IMR-90 (cell line): Measurements from ENCODE around the gene HSPB1. TPM values are rescaled to one million over a fixed set of nuclear protein-coding genes. Genes with fewer than 3 reads are reported as not detected.
A peak's percentile ranks its signal among the peaks of the same experiment; 100 is the strongest.

Source experiments
- ATAC-seq: fragments of 200-7000 bp; cut with Tn5 transposase; 2 replicates; pipeline ENCODE4 v1.9.1; 2020; ENCODE audit warnings: low read depth, mild to moderate bottlenecking, moderate library complexity
- BruUV-seq: library from RNA; stranded (reverse); fragments of 400-500 nt; replicated peaks from 2 replicates; lab custom pipeline; 2021; lab: Mats Ljungman, UMichigan
- CTCF ChIA-PET: fragments of 300-600 bp; formaldehyde crosslinking; extraction: SDS; loops from one replicate; lab custom pipeline; 2021; ENCODE audit warnings: antibody characterized with exemption; lab: Yijun Ruan, JAX
- POLR2A ChIA-PET: fragments of 300-600 bp; sonication (Branson Sonifier 250); formaldehyde crosslinking; loops from one replicate; lab custom pipeline; 2022; ENCODE audit warnings: antibody characterized with exemption; ENCODE audit not compliant: unreplicated experiment; lab: Charles Lee
- DNase-seq: peaks from one replicate; pipeline ENCODE4 v3.0.0; 2013
- H2AFZ ChIP-seq: replicated peaks from 2 replicates; pipeline ENCODE3; 2013; ENCODE audit warnings: low read length, mild to moderate bottlenecking; ENCODE audit not compliant: poor library complexity
- H2AK5ac ChIP-seq: 2 replicates; pipeline ENCODE4 v1.6.1; 2013; ENCODE audit warnings: low read depth, low read length, inconsistent platforms
- H2AK9ac ChIP-seq: replicated peaks from 2 replicates; pipeline ENCODE3; 2013; ENCODE audit warnings: mild to moderate bottlenecking, low read depth, low read length, moderate library complexity; ENCODE audit not compliant: poor library complexity
- H2BK120ac ChIP-seq: 2 replicates; pipeline ENCODE4 v1.6.1; 2013; ENCODE audit warnings: low read depth, low read length, inconsistent platforms
- H2BK15ac ChIP-seq: 3 replicates; pipeline ENCODE4 v1.6.1; 2013; ENCODE audit warnings: low read depth, low read length, inconsistent platforms
- H2BK20ac ChIP-seq: 2 replicates; pipeline ENCODE4 v1.6.1; 2013; ENCODE audit warnings: low read depth, mild to moderate bottlenecking, inconsistent platforms, low read length, moderate library complexity
- H2BK5ac ChIP-seq: 2 replicates; pipeline ENCODE4 v1.6.1; 2013; ENCODE audit warnings: mild to moderate bottlenecking, low read depth, low read length, inconsistent platforms; ENCODE audit not compliant: poor library complexity, severe bottlenecking
- H3K14ac ChIP-seq: replicated peaks from 2 replicates; pipeline ENCODE4 v1.6.1; 2013; ENCODE audit warnings: low read depth, low read length, inconsistent platforms
- H3K18ac ChIP-seq: 2 replicates; pipeline ENCODE4 v1.6.1; 2013; ENCODE audit warnings: low read depth, low read length, control low read depth
- H3K23ac ChIP-seq: 2 replicates; pipeline ENCODE4 v1.6.1; 2013; ENCODE audit warnings: low read depth, low read length, inconsistent platforms
- H3K27ac ChIP-seq: 2 replicates; pipeline ENCODE4 v1.5.1; 2013; ENCODE audit warnings: mild to moderate bottlenecking, control low read depth, low read length; ENCODE audit not compliant: insufficient read depth
- H3K27me3 ChIP-seq: 2 replicates; pipeline ENCODE4 v1.6.1; 2013; ENCODE audit warnings: low read length; ENCODE audit not compliant: control insufficient read depth, insufficient read depth
- H3K36me3 ChIP-seq: 2 replicates; pipeline ENCODE4 v1.6.1; 2013; ENCODE audit warnings: low read length, mixed read lengths; ENCODE audit not compliant: control insufficient read depth, insufficient read depth
- H3K4ac ChIP-seq: 2 replicates; pipeline ENCODE4 v1.6.1; 2013; ENCODE audit warnings: low read depth, low read length, inconsistent platforms
- H3K4me1 ChIP-seq: 2 replicates; pipeline ENCODE4 v1.6.1; 2013; ENCODE audit warnings: low read length, mixed read lengths; ENCODE audit not compliant: control insufficient read depth, insufficient read depth
- H3K4me2 ChIP-seq: 2 replicates; pipeline ENCODE4 v1.6.1; 2013; ENCODE audit warnings: low read depth, mild to moderate bottlenecking, control low read depth, low read length, moderate library complexity
- H3K4me3 ChIP-seq: 2 replicates; pipeline ENCODE4 v1.5.1; 2013; ENCODE audit warnings: low read depth, mild to moderate bottlenecking, control low read depth, low read length, moderate library complexity; ENCODE audit not compliant: insufficient read depth
- H3K56ac ChIP-seq: 2 replicates; pipeline ENCODE4 v1.6.1; 2013; ENCODE audit warnings: low read length, inconsistent platforms; ENCODE audit not compliant: insufficient read depth; ENCODE audit errors: extremely low read depth
- H3K79me1 ChIP-seq, 2 experiments: 2 replicates each; pipeline ENCODE4 v1.6.1; 2013; ENCODE audit warnings: low read length in 2 of 2, inconsistent platforms in 1 of 2, low read depth in 1 of 2
- H3K9ac ChIP-seq: 2 replicates; pipeline ENCODE4 v1.6.1; 2013; ENCODE audit warnings: low read depth, low read length, control low read depth
- H3K9me1 ChIP-seq: 2 replicates; pipeline ENCODE4 v1.6.1; 2013; ENCODE audit warnings: low read length, inconsistent platforms; ENCODE audit not compliant: insufficient read depth
- H3K9me3 ChIP-seq: 2 replicates; pipeline ENCODE4 v1.6.1; 2013; ENCODE audit warnings: low read length; ENCODE audit not compliant: control insufficient read depth, insufficient read depth
- H4K20me1 ChIP-seq: 2 replicates; pipeline ENCODE4 v1.6.1; 2013; ENCODE audit warnings: low read length, inconsistent platforms; ENCODE audit not compliant: insufficient read depth
- H4K5ac ChIP-seq: 2 replicates; pipeline ENCODE4 v1.6.1; 2013; ENCODE audit warnings: mild to moderate bottlenecking, low read depth, low read length, control low read depth
- H4K8ac ChIP-seq, 2 experiments: 2 replicates each; pipeline ENCODE4 v1.6.1; 2013; ENCODE audit warnings: low read depth in 2 of 2, low read length in 2 of 2, control low read depth in 1 of 2, inconsistent platforms in 1 of 2
- H4K91ac ChIP-seq: 2 replicates; pipeline ENCODE4 v1.6.1; 2013; ENCODE audit warnings: low read depth, low read length, inconsistent platforms; ENCODE audit not compliant: insufficient read depth
- BHLHE40 ChIP-seq: fragments of 150-350 bp; IDR thresholded peaks from 2 replicates; pipeline ENCODE4 v1.6.1; 2016; ENCODE audit warnings: mild to moderate bottlenecking, low read depth, low read length
- CEBPB ChIP-seq: IDR thresholded peaks from 2 replicates; pipeline ENCODE4 v1.6.1; 2012; ENCODE audit warnings: low read depth, low read length, improper control_type of control experiment
- CHD1 ChIP-seq: IDR thresholded peaks from 2 replicates; pipeline ENCODE4 v1.6.1; 2012; ENCODE audit warnings: low read depth, low read length, improper control_type of control experiment
- ELK1 ChIP-seq: fragments of 150-350 bp; IDR thresholded peaks from 2 replicates; pipeline ENCODE4 v1.6.1; 2016; ENCODE audit warnings: low read depth, mild to moderate bottlenecking, low read length, moderate library complexity, borderline replicate concordance
- FOS ChIP-seq: fragments of 150-350 bp; IDR thresholded peaks from 2 replicates; pipeline ENCODE4 v1.6.1; 2016; ENCODE audit warnings: low read depth, low read length
- MAFK ChIP-seq: IDR thresholded peaks from 2 replicates; pipeline ENCODE4 v1.6.1; 2012; ENCODE audit warnings: low read depth, low read length, improper control_type of control experiment
- MAZ ChIP-seq: IDR thresholded peaks from 2 replicates; pipeline ENCODE4 v1.6.1; 2012; ENCODE audit warnings: low read depth, mild to moderate bottlenecking, low read length, improper control_type of control experiment, moderate library complexity, borderline replicate concordance
- MXI1 ChIP-seq: IDR thresholded peaks from 2 replicates; pipeline ENCODE4 v1.6.1; 2012; ENCODE audit warnings: low read depth, mild to moderate bottlenecking, low read length, moderate library complexity, borderline replicate concordance
- NFE2L2 ChIP-seq: fragments of 150-350 bp; IDR thresholded peaks from 2 replicates; pipeline ENCODE4 v1.6.1; 2016; ENCODE audit warnings: low read depth, mild to moderate bottlenecking, low read length
- RAD21 ChIP-seq: IDR thresholded peaks from 2 replicates; pipeline ENCODE4 v1.6.1; 2012; ENCODE audit warnings: low read length, improper control_type of control experiment
- RFX5 ChIP-seq: IDR thresholded peaks from 2 replicates; pipeline ENCODE4 v1.8.0; 2012; ENCODE audit warnings: low read depth, mild to moderate bottlenecking, low read length, moderate library complexity
- SMC3 ChIP-seq: fragments of 150-350 bp; IDR thresholded peaks from 2 replicates; pipeline ENCODE4 v1.6.1; 2016; ENCODE audit warnings: low read depth, mild to moderate bottlenecking, antibody characterized with exemption, low read length, moderate library complexity
- USF2 ChIP-seq: fragments of 150-350 bp; IDR thresholded peaks from 2 replicates; pipeline ENCODE4 v1.6.1; 2017; ENCODE audit warnings: mild to moderate bottlenecking, antibody characterized with exemption, low read length, low read depth
- WGBS, 2 experiments: methylation state at CpG; one replicate each; pipeline versions ENCODE4 v1.1.5 to v1.1.7; 2013; ENCODE audit warnings: missing lambda C conversion rate in 2 of 2; ENCODE audit not compliant: insufficient read length in 1 of 2; ENCODE audit errors: extremely low coverage in 2 of 2; 5-methylcytosine and 5-hydroxymethylcytosine counted together
- dilution Hi-C: fragments of 300-500 bp; cut with HindIII; formaldehyde crosslinking; loops from one replicate; pipeline ENCODE4 v1.14.3; 2018; ENCODE audit warnings: low sequenced_read_pairs; ENCODE audit not compliant: unreplicated experiment
- in situ Hi-C: fragments of 300-500 bp; cut with MboI; formaldehyde crosslinking; loops from 3 replicates; pipeline ENCODE4 v1.14.3; 2019; ENCODE audit warnings: low sequenced_read_pairs, inconsistent platforms, mixed read lengths
- intact Hi-C: fragments of 100-400 bp; cut with micrococcal nuclease; formaldehyde crosslinking; loops from 2 replicates; pipeline ENCODE4 v1.10.0; 2022
- polyA plus RNA-seq, 3 experiments: library from polyadenylated mRNA; depleted of rRNA; stranded (reverse); fragments of >200 nt; gene quantifications; 2 replicates each; pipeline ENCODE4 v1.2.3, GENCODE V29; 2012; ENCODE audit warnings: low replicate concordance in 1 of 3
- total RNA-seq: library from RNA; depleted of rRNA; stranded (reverse); fragments of >200 nt; gene quantifications from 2 replicates; pipeline ENCODE4 v1.2.3, GENCODE V29; 2012
- TF ChIP-seq, protein P1 (sequence below): conservative IDR thresholded peaks from 2 replicates; pipeline ENCODE4 v1.5.1; 2012; ENCODE audit warnings: mild to moderate bottlenecking, low read depth, low read length, improper control_type of control experiment

HSPB1 gene
- total and polyA plus RNA-seq, 2 of the 4 experiments (the other 2 are of a cell fraction): 33.2 to 1,363 TPM

DNA sequence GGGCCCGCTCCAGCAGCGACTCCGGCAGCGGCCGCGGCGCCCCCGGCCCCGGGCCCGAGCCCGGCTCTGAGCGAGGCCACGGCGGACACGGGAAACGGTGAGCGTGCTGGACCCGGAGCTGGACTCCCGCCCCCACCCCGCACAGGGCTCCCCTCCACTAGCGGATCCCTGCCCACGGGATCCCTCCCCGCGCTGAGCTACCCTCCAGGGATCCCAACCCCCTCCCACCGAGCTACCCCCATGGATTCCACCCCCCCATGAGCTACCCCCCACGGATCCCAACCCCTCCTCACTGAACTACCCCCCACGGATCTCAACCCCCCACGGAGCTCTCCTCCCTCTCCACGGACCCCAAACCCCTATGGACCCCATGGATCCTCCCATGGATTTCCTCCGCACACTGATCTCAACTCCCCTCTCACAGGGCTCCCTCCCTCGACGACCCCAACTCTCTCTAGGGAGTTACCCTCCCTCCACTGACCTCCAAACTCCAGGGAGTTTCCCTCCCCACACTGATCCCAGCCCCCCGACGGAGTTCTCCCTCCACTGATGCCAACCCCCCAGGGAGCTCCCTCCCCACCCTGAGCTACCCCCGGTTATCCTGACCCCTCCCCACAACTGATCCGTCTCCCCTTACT is 20.6 kb upstream of the HSPB1 start:
- Histone ChIP-seq H3K56ac (no peak overlapping the region), H3K4ac (no peak overlapping the region), H4K20me1 (no peaks in the 10 kb centered on the region), H2AK9ac (peak overlapping the region; percentile 28), H3K4me1 (peaks cover 2% of the 10 kb centered on the region), H3K23ac (peak overlapping the region; percentile 91; the same call in 1 of the 2 replicates), H3K27ac (no peak overlapping the region), H3K4me2 (peak overlapping the region; percentile 85), H3K9me3 (peaks cover 3% of the 10 kb centered on the region; the same call in 1 of the 2 replicates), H4K91ac (no peak overlapping the region), H3K9me1 (no peaks in the 10 kb centered on the region), H2AK5ac (0 out of 2 replicates have a peak overlapping the region, but pooled peaks have one; percentile 59), H3K4me3 (peak overlapping the region; percentile 55), H2BK120ac (0 out of 2 replicates have a peak overlapping the region, but pooled peaks have one; percentile 8), H3K18ac (no peak overlapping the region), H2BK5ac (no peak overlapping the region), H3K36me3 (peaks cover 5% of the 10 kb centered on the region; the same call in 1 of the 2 replicates), H3K27me3 (peaks cover 41% of the 10 kb centered on the region), H2BK20ac (no peak overlapping the region), H4K5ac (no peak overlapping the region), H2AFZ (peak overlapping the region; percentile 81), H3K14ac (no peak overlapping the region), H3K9ac (peak overlapping the region; percentile 55; the same call in 1 of the 2 replicates), H3K79me1 (no peaks in the 10 kb centered on the region), H4K8ac (no peak overlapping the region), H2BK15ac (no peak overlapping the region)
- DNase-seq: no peak
- ChIA-PET CTCF (interaction anchor here (0.7 to 0.9 kb wide), 2 partner anchors 9 to 32 kb away, joined by 3 to 4 read pairs; no protein-coding TSS in a partner anchor), POLR2A (no interaction called here)
- ATAC-seq: peak; percentile 3; the same call in 1 of the 2 replicates
- 0% methylated on average over 13 of the region's 36 CpGs; no CpG with 5 or more reads in 1 of the 2 experiments for WGBS, 2 experiments
- dilution Hi-C loops: no loop called here
- in situ Hi-C loops: no loop called here
- no TSS peak for BruUV-seq
- intact Hi-C loops: no loop called here
- TF ChIP-seq USF2: no peak
- no peak for TF ChIP-seq ELK1
- TF ChIP-seq, protein P1, sequence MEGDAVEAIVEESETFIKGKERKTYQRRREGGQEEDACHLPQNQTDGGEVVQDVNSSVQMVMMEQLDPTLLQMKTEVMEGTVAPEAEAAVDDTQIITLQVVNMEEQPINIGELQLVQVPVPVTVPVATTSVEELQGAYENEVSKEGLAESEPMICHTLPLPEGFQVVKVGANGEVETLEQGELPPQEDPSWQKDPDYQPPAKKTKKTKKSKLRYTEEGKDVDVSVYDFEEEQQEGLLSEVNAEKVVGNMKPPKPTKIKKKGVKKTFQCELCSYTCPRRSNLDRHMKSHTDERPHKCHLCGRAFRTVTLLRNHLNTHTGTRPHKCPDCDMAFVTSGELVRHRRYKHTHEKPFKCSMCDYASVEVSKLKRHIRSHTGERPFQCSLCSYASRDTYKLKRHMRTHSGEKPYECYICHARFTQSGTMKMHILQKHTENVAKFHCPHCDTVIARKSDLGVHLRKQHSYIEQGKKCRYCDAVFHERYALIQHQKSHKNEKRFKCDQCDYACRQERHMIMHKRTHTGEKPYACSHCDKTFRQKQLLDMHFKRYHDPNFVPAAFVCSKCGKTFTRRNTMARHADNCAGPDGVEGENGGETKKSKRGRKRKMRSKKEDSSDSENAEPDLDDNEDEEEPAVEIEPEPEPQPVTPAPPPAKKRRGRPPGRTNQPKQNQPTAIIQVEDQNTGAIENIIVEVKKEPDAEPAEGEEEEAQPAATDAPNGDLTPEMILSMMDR: no peak
- no peak for TF ChIP-seq CHD1
- TF ChIP-seq NFE2L2: no peak
- TF ChIP-seq RAD21: no peak
- TF ChIP-seq CEBPB: no peak
- no peak for TF ChIP-seq RFX5
- no peak for TF ChIP-seq MAFK
- no peak for TF ChIP-seq MAZ
- no peak for TF ChIP-seq MXI1
- TF ChIP-seq SMC3: no peak
- no peak for TF ChIP-seq BHLHE40
- TF ChIP-seq FOS: no peak
